ENCODE data around the gene ARPC2. TPM values are rescaled to one million over a fixed set of nuclear protein-coding genes. Genes with fewer than 3 reads are reported as not detected.

Gene ARPC2
- total and polyA plus RNA-seq, 2 of the 13 experiments (the other 11 are each of a cell fraction or from before 2014, with no cell fraction given): 168 to 303 TPM

DNA sequence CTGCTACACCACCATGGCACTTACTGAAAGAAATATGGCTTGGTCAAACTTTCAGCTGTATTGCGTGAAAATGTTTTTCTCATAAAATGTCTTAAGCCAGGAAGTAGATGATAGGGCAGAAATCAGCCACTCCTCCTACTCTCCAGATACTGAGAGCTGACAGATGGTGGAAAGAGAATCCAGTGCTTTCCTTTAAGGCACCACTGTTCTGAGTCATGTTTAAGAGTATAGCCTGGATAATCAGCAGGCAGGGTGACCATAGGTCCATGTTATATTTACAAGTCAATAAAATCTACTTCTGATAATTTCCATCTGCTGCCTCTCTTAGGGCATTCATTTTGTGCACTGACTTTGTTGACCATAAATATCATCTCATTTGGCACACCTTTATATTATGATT, 21.9 kb downstream of the ARPC2 start:
- intact Hi-C loops (cut with micrococcal nuclease; ENCODE audit: unreplicated experiment): no loop called here
- no peak overlapping the region for H3K27ac ChIP-seq (ENCODE audit: extremely low read length, insufficient read depth, low read length)
- no peaks in the 10 kb centered on the region for H3K27me3 ChIP-seq (ENCODE audit: control insufficient read depth in 1 of 2, insufficient read depth in 2 of 2, low read length in 2 of 2)
- peaks cover 32 to 85% of the 10 kb centered on the region in 2 experiments for H3K36me3 ChIP-seq (replicated peaks in 1 of 2; ENCODE audit: control insufficient read depth in 1 of 2, insufficient read depth in 2 of 2, low read length in 2 of 2)
- H3K79me2 ChIP-seq (ENCODE audit: insufficient read depth, low read length): no peaks in the 10 kb centered on the region
- POLR2A ChIA-PET: interaction anchor here (1.1 to 1.2 kb wide), 2 partner anchors 8 to 31 kb away, joined by 3 to 4 read pairs; partner anchors contain the start of genes AAMP and PNKD
- TF ChIP-seq IKZF4 (CRISPR knock-in tag; IDR thresholded peaks at IDR 0.05; ENCODE audit: borderline replicate concordance, low read depth, not compliant biosample characterization) (no peak), ZC3H13 (CRISPR knock-in tag; IDR thresholded peaks at IDR 0.05) (no peak), BRCA1 (CRISPR knock-in tag; IDR thresholded peaks at IDR 0.05) (no peak)
- no peak overlapping the region for H3K4me2 ChIP-seq (ENCODE audit: low read depth, low read length)
- no peaks in the 10 kb centered on the region for H3K9me3 ChIP-seq (ENCODE audit: low read length)
- in situ Hi-C loops (cut with HindIII; ENCODE audit: extremely low pct_ligation_motif_present, low pct_unique_long_range_greater_than_20kb): no loop called here
- H3K9ac ChIP-seq (ENCODE audit: insufficient read depth, low read depth, low read length): no peak overlapping the region
- no peaks in the 10 kb centered on the region for H4K20me1 ChIP-seq (ENCODE audit: insufficient read depth, low read length)
- 100% methylated on average over 1 of the region's 1 CpG for WGBS (ENCODE audit: low lambda C conversion rate)
- BruUV-seq (replicated peaks): no TSS peak
- FAIRE-seq (no peak), ATAC-seq (no peak), DNase-seq (ENCODE audit: low spot score) (no peak)
- peaks cover 28% of the 10 kb centered on the region for H3K4me1 ChIP-seq (ENCODE audit: insufficient read depth, low read length)
- H2AFZ ChIP-seq (ENCODE audit: low read length): no peak overlapping the region
- CTCF ChIA-PET (ENCODE audit: low intra/inter-chr PET ratio, low total read pairs): interaction anchor here (1.2 kb wide), 1 partner anchor 52 kb away, joined by 3 read pairs; no protein-coding TSS in a partner anchor
- no peak overlapping the region for H3K4me3 ChIP-seq (replicated peaks in 1 of 3; ENCODE audit: insufficient read depth in 1 of 3, low read depth in 2 of 3, low read length in 3 of 3)

DNA sequence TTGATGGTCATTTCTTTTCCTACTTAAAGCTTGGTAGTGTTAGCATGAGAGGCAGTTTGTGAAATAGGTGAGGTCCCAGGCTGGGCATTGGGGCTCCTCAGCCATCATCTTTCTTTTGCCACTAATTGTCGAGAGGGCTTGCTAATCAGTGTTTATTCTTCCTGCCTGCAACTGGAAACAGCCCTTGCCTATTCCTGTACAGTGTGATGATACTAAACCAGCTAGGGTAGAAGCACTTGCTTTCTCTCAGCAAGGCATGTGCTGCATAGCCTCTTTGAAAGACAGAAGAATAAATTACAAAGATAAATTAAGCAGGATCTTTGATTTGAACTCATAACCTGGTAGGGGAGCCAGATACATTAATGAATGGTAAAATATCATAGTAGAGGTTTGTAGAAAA, 27.2 kb downstream of the ARPC2 start:
- ChIA-PET CTCF (ENCODE audit: low intra/inter-chr PET ratio, low total read pairs) (no interaction called here), POLR2A (interaction anchor here (1.2 to 1.5 kb wide), 5 partner anchors 18 to 79 kb away, joined by 3 to 10 read pairs (median 4); partner anchors contain the start of genes AAMP and PNKD)
- Histone ChIP-seq H3K9ac (ENCODE audit: insufficient read depth, low read depth, low read length) (no peak overlapping the region), H3K4me3 (replicated peaks in 1 of 3; ENCODE audit: insufficient read depth in 1 of 3, low read depth in 2 of 3, low read length in 3 of 3) (no peak overlapping the region), H3K4me1 (ENCODE audit: insufficient read depth, low read length) (peaks cover 31% of the 10 kb centered on the region), H3K27me3 (ENCODE audit: control insufficient read depth in 1 of 2, insufficient read depth in 2 of 2, low read length in 2 of 2) (no peaks in the 10 kb centered on the region), H3K4me2 (ENCODE audit: low read depth, low read length) (no peak overlapping the region), H2AFZ (ENCODE audit: low read length) (no peak overlapping the region), H3K9me3 (ENCODE audit: low read length) (no peaks in the 10 kb centered on the region), H3K36me3 (replicated peaks in 1 of 2; ENCODE audit: control insufficient read depth in 1 of 2, insufficient read depth in 2 of 2, low read length in 2 of 2) (peaks cover 42 to 75% of the 10 kb centered on the region in 2 experiments), H4K20me1 (ENCODE audit: insufficient read depth, low read length) (peaks cover 5% of the 10 kb centered on the region; the same call in 1 of the 2 replicates), H3K27ac (ENCODE audit: extremely low read length, insufficient read depth, low read length) (no peak overlapping the region), H3K79me2 (ENCODE audit: insufficient read depth, low read length) (no peaks in the 10 kb centered on the region)
- WGBS (ENCODE audit: low lambda C conversion rate): 84% methylated on average over 1 of the region's 1 CpG
- in situ Hi-C loops (cut with HindIII; ENCODE audit: extremely low pct_ligation_motif_present, low pct_unique_long_range_greater_than_20kb) (no loop called here), intact Hi-C loops (cut with micrococcal nuclease; ENCODE audit: unreplicated experiment) (no loop called here)
- TSS peak; percentile 18 for BruUV-seq (replicated peaks)
- DNase-seq (ENCODE audit: low spot score) (no peak), ATAC-seq (peak; percentile 16; the same call in 2 of the 3 replicates), FAIRE-seq (no peak)
- TF ChIP-seq, protein P1, sequence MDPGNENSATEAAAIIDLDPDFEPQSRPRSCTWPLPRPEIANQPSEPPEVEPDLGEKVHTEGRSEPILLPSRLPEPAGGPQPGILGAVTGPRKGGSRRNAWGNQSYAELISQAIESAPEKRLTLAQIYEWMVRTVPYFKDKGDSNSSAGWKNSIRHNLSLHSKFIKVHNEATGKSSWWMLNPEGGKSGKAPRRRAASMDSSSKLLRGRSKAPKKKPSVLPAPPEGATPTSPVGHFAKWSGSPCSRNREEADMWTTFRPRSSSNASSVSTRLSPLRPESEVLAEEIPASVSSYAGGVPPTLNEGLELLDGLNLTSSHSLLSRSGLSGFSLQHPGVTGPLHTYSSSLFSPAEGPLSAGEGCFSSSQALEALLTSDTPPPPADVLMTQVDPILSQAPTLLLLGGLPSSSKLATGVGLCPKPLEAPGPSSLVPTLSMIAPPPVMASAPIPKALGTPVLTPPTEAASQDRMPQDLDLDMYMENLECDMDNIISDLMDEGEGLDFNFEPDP (CRISPR knock-in tag; conservative IDR thresholded peaks at IDR 0.05): 0 out of 2 replicates have a peak, but pooled peaks have one; percentile 51
- TF ChIP-seq TBP (CRISPR knock-in tag; IDR thresholded peaks at IDR 0.05) (no peak), NCOA2 (CRISPR knock-in tag; IDR thresholded peaks at IDR 0.05) (0 out of 2 replicates have a peak, but pooled peaks have one; percentile 2), IRX3 (CRISPR knock-in tag; IDR thresholded peaks at IDR 0.05; ENCODE audit: borderline replicate concordance, low read depth) (no peak)
